ENCODE results near the gene LRRK2. TPM values are rescaled to one million over a fixed set of nuclear protein-coding genes. Genes with fewer than 3 reads are reported as not detected.

Gene LRRK2
- total RNA-seq, 1 donor from 2014 or later, result 0.52 TPM

DNA sequence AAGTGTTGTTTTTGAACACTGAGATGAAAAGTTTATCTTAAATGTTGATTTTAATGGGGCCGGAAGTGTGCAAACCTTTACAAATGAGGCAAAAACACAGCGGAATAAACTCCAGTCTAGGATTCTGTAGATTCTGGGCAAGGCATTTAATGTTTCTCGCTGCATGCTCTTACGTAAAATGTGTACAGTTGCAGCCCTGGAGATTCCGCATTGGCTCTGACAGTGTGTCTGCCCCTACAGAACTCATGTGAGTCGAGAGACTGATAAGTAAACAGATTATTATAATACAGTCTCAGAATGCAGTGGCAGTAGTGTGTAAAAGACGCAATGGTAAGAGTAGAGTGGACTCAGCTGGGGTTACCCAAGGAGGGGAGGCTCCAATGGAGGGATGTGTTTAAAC is 33.6 kb downstream of the LRRK2 start:
- H3K4me3 ChIP-seq (ENCODE audit: low read depth, low read length), result no peak overlapping the region

DNA sequence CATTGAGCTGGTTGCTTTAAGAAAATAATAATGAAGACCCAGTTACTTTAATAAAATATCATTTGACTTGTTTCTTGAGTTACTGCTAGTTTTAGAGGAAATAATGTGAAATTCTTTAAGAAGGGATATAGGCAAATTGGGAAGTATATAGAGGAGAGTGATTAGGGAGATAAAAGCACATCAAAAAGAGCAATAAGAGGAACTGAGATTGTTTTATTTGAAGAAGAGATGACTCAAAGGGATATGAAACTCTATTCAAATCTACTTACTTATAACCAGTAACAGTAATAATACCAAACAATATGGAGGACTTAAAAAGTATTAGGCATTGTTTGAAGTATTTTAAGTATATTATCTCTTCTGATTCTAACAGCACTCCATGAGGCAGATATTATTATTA is 37.1 kb downstream of the LRRK2 start:
- H3K4me3 ChIP-seq (ENCODE audit: low read depth, low read length), result no peak overlapping the region
- TF ChIP-seq, protein P1, sequence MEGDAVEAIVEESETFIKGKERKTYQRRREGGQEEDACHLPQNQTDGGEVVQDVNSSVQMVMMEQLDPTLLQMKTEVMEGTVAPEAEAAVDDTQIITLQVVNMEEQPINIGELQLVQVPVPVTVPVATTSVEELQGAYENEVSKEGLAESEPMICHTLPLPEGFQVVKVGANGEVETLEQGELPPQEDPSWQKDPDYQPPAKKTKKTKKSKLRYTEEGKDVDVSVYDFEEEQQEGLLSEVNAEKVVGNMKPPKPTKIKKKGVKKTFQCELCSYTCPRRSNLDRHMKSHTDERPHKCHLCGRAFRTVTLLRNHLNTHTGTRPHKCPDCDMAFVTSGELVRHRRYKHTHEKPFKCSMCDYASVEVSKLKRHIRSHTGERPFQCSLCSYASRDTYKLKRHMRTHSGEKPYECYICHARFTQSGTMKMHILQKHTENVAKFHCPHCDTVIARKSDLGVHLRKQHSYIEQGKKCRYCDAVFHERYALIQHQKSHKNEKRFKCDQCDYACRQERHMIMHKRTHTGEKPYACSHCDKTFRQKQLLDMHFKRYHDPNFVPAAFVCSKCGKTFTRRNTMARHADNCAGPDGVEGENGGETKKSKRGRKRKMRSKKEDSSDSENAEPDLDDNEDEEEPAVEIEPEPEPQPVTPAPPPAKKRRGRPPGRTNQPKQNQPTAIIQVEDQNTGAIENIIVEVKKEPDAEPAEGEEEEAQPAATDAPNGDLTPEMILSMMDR (conservative IDR thresholded peaks at IDR 0.05; ENCODE audit: low read depth, low read length), result no peak
- no peak for DNase-seq (ENCODE audit: low read depth)

More for the DNA sequence above, 33.6 kb downstream of the LRRK2 start:
- TF ChIP-seq, protein P1 (conservative IDR thresholded peaks at IDR 0.05; ENCODE audit: low read depth, low read length), result no peak
- no peak for DNase-seq (ENCODE audit: low read depth)

DNA sequence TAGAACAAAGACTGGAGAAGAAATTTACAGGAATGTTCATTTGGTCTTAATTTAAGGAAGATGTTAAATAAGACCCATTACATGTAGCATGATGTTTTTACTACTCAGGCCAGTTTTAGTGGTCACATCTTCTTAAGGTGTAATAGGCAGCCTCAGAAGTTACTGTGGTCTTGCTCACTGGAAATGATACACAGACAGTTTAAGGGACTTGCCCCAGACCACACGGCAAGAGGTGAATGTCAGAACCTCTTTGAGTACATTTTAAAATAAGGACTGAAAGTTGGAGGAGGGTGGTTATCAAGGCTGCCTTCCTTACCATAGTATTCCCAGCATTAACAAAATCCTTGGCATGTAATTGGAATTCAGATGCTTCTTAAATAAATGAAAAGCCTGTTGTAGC is 37.9 kb downstream of the LRRK2 start:
- H3K4me3 ChIP-seq (ENCODE audit: low read depth, low read length), result no peak overlapping the region
- no peak for DNase-seq (ENCODE audit: low read depth)
- TF ChIP-seq, protein P1 (conservative IDR thresholded peaks at IDR 0.05; ENCODE audit: low read depth, low read length), result no peak

DNA sequence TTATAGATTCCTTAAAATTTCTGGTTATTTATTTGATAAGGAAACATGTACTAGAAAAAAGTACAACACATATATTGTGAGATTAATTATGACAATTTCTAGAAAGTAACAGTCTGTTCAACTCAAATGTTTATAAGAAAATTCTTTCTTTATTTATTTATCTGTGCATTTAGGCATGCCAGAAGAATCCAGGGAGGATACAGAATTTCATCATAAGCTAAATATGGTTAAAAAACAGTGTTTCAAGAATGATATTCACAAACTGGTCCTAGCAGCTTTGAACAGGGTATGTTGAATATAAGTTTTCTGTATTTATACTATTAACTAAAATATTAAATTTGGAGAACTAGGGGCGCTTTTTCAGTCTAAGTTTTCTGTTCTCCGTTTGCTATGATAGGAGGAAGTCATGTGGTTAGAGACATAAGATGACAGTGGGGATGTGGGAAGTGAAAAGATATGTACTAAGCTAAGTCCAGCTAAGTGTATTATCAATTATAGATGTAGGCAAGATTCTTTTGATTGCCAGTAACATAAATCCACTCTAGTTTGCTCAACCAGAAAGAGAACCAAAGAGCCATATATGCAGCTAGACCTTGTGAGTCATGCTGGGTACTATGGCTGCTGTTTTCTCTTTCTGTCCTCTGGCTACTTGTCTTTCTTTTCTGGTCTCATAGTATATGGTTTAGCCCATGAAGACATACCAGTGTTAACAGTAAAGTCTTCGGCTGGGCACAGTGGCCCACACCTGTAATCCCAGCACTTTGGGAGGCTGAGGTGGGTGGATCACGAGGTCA is 39.0 kb downstream of the LRRK2 start:
- DNase-seq (ENCODE audit: low read depth), result no peak
- TF ChIP-seq, protein P1 (conservative IDR thresholded peaks at IDR 0.05; ENCODE audit: low read depth, low read length), result no peak
- no peak overlapping the region for H3K4me3 ChIP-seq (ENCODE audit: low read depth, low read length)

DNA sequence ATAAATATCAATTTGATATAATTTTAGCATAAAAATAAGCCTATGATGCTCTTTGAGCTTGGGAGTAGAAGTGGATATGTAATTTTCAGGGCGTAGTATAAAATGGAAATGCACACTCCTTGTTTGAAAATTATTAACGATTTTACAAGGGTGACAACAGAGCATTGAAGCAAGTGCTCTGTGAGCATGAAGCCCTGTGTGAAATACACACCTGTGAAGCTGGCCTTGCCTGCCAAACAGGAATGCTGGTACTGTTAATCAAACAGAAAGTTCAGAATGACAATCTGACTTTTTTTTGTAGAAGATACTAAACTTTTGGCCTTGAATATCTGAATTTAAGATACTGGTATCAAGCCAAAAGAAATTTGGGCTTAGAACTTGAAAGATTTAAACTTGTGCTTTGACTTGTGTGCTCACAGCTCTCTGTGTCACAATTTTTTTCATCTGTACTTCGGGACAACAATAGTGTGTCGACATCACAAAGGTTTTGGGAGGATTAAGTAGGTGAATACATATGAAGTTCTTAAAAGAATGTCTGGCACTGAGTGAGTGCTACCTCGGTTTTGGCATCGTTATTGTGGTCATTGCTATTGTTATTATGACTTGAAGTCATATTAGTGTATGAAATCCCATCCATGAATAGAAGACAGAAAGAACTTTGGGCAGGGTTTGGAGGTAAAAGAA is 47.3 kb downstream of the LRRK2 start:
- no peak for DNase-seq (ENCODE audit: low read depth)
- no peak overlapping the region for H3K4me3 ChIP-seq (ENCODE audit: low read depth, low read length)
- TF ChIP-seq, protein P1 (conservative IDR thresholded peaks at IDR 0.05; ENCODE audit: low read depth, low read length), result no peak

DNA sequence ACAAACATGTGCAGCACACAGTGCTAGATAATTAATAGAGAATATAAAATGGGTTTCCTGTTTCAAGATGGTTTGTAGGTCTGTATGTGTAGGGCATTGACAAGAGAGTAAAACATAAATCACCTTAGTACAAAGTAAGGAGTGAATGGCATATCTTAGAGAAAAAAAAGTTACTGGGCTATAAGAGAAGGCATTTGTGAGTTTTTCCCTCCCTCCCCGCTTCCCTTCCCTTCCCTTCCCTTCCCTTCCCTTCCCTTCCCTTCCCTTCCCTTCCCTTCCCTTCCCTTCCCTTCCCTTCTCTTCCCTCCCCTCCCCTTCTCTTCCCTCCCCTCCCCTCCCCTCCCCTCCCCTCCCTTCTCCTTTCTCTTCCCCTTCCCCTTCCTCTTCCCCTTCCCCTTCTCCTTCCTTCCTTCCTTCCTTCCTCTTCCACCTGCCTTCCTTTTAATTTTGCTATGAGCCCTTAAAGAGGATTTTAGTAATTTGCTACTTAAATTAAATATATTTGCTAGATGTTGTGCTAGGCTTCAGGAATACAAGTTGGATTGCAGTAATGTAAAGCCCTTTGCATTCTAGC is 57.1 kb downstream of the LRRK2 start:
- TF ChIP-seq, protein P1 (conservative IDR thresholded peaks at IDR 0.05; ENCODE audit: low read depth, low read length), result no peak
- no peak for DNase-seq (ENCODE audit: low read depth)
- no peak overlapping the region for H3K4me3 ChIP-seq (ENCODE audit: low read depth, low read length)

All from epithelial cell of proximal tubule (primary cell).